GM12878 (cell line): ENCODE data around the gene STARD13. TPM values are rescaled to one million over a fixed set of nuclear protein-coding genes. Genes with fewer than 3 reads are reported as not detected.

Experiments used
- ATF3 ChIP-seq: IDR thresholded peaks from 2 replicates; pipeline ENCODE4 v1.6.1; 2011; ENCODE audit warnings: low read depth, mild to moderate bottlenecking, low read length, moderate library complexity, borderline replicate concordance; ENCODE audit errors: extremely low read depth
- BMI1 ChIP-seq: fragments of 450-650 bp; IDR thresholded peaks from 2 replicates; pipeline ENCODE4 v1.6.1; 2016; ENCODE audit warnings: mild to moderate bottlenecking, moderate library complexity, borderline replicate concordance
- CHD1 ChIP-seq: IDR thresholded peaks from 2 replicates; pipeline ENCODE4 v1.6.1; 2012; ENCODE audit warnings: low read depth, low read length, improper control_type of control experiment
- ELK1 ChIP-seq: IDR thresholded peaks from 2 replicates; pipeline ENCODE4 v1.6.1; 2012; ENCODE audit warnings: low read depth, low read length, improper control_type of control experiment
- EZH2 ChIP-seq: IDR thresholded peaks from 2 replicates; pipeline ENCODE4 v1.6.1; 2012; ENCODE audit warnings: low read depth, mild to moderate bottlenecking, control low read depth, inconsistent platforms, low read length, borderline replicate concordance; ENCODE audit not compliant: control insufficient read depth
- GABPA ChIP-seq: IDR thresholded peaks from 2 replicates; pipeline ENCODE4 v1.6.1; 2014; ENCODE audit warnings: antibody characterized with exemption, low read depth, mild to moderate bottlenecking, inconsistent platforms
- JUNB ChIP-seq: IDR thresholded peaks from 2 replicates; pipeline ENCODE4 v1.6.1; 2016; ENCODE audit warnings: antibody characterized with exemption, mild to moderate bottlenecking
- MLLT1 ChIP-seq: fragments of 450-650 bp; IDR thresholded peaks from 2 replicates; pipeline ENCODE4 v1.6.1; 2016; ENCODE audit warnings: mild to moderate bottlenecking
- MXI1 ChIP-seq: fragments of 150-350 bp; IDR thresholded peaks from 2 replicates; pipeline ENCODE4 v1.6.1; 2011; ENCODE audit warnings: low read depth, mild to moderate bottlenecking, inconsistent platforms, low read length, improper control_type of control experiment
- NR2C2 ChIP-seq: IDR thresholded peaks from 2 replicates; pipeline ENCODE4 v1.6.1; 2011; ENCODE audit warnings: borderline replicate concordance, low read depth; ENCODE audit not compliant: control insufficient read depth, insufficient read length
- NRF1 ChIP-seq: conservative IDR thresholded peaks from 2 replicates; pipeline ENCODE4 v1.6.1; 2011; ENCODE audit warnings: mild to moderate bottlenecking, low read depth, low read length, improper control_type of control experiment
- PAX8 ChIP-seq: fragments of 450-650 bp; IDR thresholded peaks from 2 replicates; pipeline ENCODE4 v1.6.1; 2017; ENCODE audit warnings: mild to moderate bottlenecking, moderate library complexity
- PKNOX1 ChIP-seq: fragments of 450-650 bp; IDR thresholded peaks from 2 replicates; pipeline ENCODE4 v1.6.1; 2016; ENCODE audit warnings: mild to moderate bottlenecking
- RAD21 ChIP-seq: IDR thresholded peaks from 2 replicates; pipeline ENCODE4 v1.6.1; 2011; ENCODE audit warnings: mild to moderate bottlenecking, low read depth, low read length, moderate library complexity; ENCODE audit not compliant: insufficient read depth
- RCOR1 ChIP-seq: conservative IDR thresholded peaks from 2 replicates; pipeline ENCODE4 v1.6.1; 2012; ENCODE audit warnings: low read depth, low read length, improper control_type of control experiment
- RELA ChIP-seq: fragments of 450-650 bp; IDR thresholded peaks from 2 replicates; pipeline ENCODE4 v1.8.0; 2014; ENCODE audit warnings: borderline replicate concordance; ENCODE audit not compliant: partially characterized antibody
- RUNX3 ChIP-seq: IDR thresholded peaks from 2 replicates; pipeline ENCODE4 v1.6.1; 2012; ENCODE audit warnings: low read length, inconsistent platforms
- SIX5 ChIP-seq: IDR thresholded peaks from 2 replicates; pipeline ENCODE4 v1.6.1; 2011; ENCODE audit warnings: mild to moderate bottlenecking, low read depth, low read length, moderate library complexity; ENCODE audit not compliant: severe bottlenecking
- SMAD1 ChIP-seq: fragments of 450-650 bp; IDR thresholded peaks from 2 replicates; pipeline ENCODE4 v1.6.1; 2018; ENCODE audit warnings: mild to moderate bottlenecking, low read depth; ENCODE audit not compliant: partially characterized antibody
- SREBF2 ChIP-seq: IDR thresholded peaks from 2 replicates; pipeline ENCODE4 v1.6.1; 2012; ENCODE audit warnings: mild to moderate bottlenecking, low read length
- SUZ12 ChIP-seq: fragments of 200-600 bp; sonication (generic); IDR thresholded peaks from one replicate; pipeline ENCODE4 v1.6.1; 2018; ENCODE audit warnings: antibody characterized with exemption, mild to moderate bottlenecking; ENCODE audit not compliant: unreplicated experiment
- TBL1XR1 ChIP-seq: IDR thresholded peaks from 2 replicates; pipeline ENCODE4 v1.6.1; 2012; ENCODE audit warnings: low read depth, low read length, improper control_type of control experiment
- USF1 ChIP-seq: IDR thresholded peaks from 2 replicates; pipeline ENCODE4 v1.6.1; 2011; ENCODE audit warnings: borderline replicate concordance, low read depth, mild to moderate bottlenecking, moderate library complexity, mixed read lengths, low read length; ENCODE audit not compliant: insufficient read depth; ENCODE audit errors: extremely low read length
- polyA plus RNA-seq, 11 experiments: library from polyadenylated mRNA; depleted of rRNA in 4 of 11; unstranded in 6 of 11; stranded (reverse) in 5 of 11; fragments of >200 nt; fragmentation: Nextera tagmentation in 4 of 11; fragmentation: Illumina TruSeq in 1 of 11; extraction: Ambion mirVana in 4 of 11; extraction: Trizol in 1 of 11; gene quantifications; 1 replicate in 1 of 11; 2 replicates in 10 of 11; pipeline versions ENCODE4 v1.2.1 to v1.2.3, GENCODE V29; 2011 to 2016; ENCODE audit warnings: inconsistent platforms in 2 of 11, missing spikeins in 2 of 11, low read depth in 1 of 11
- total RNA-seq, 4 experiments: library from RNA; depleted of rRNA in 3 of 4; stranded (reverse); fragments of >200 nt in 3 of 4; fragmentation: Illumina TruSeq in 1 of 4; extraction: Trizol in 1 of 4; gene quantifications; 2 replicates each; pipeline versions ENCODE4 v1.2.1 to v1.2.3, GENCODE V29; 2013 to 2021

STARD13 gene
- total and polyA plus RNA-seq, 10 of the 15 experiments (the other 5 are each of a cell fraction or from before 2014, with no cell fraction given) = 4.0 to 41.6 (median 10.1) TPM

GRCh38 chr13:33188093-33188882 is 97.3 kb downstream of the STARD13 start (continued):
- TF ChIP-seq MLLT1 (peak; percentile 89; the same call in 1 of the 2 replicates), RCOR1 (no peak), USF1 (no peak), CHD1 (no peak), RAD21 (peak; percentile 13; the same call in 1 of the 2 replicates), MXI1 (peak; percentile 36; the same call in 1 of the 2 replicates), SMAD1 (peak; percentile 78), RELA (peak; percentile 8), NR2C2 (no peak), JUNB (peak; percentile 71), ELK1 (no peak), EZH2 (no peak), PAX8 (no peak), BMI1 (peak; percentile 21; the same call in 1 of the 2 replicates), GABPA (peak; percentile 58; the same call in 1 of the 2 replicates), NRF1 (no peak), PKNOX1 (peak; percentile 31; the same call in 1 of the 2 replicates), SIX5 (no peak), RUNX3 (peak; percentile 84), TBL1XR1 (peak; percentile 54; the same call in 1 of the 2 replicates), ATF3 (no peak), SUZ12 (no peak), SREBF2 (no peak)
